CD8-positive, alpha-beta memory T cell (primary cell): ENCODE data around the gene TBCC. TPM values are rescaled to one million over a fixed set of nuclear protein-coding genes. Genes with fewer than 3 reads are reported as not detected.

Source experiments
- CTCF ChIA-PET: fragments of 350-600 bp; sonication (Branson Sonifier 250); formaldehyde crosslinking; loops from one replicate; lab custom pipeline; 2021; ENCODE audit warnings: antibody characterized with exemption; lab: Charles Lee
- POLR2A ChIA-PET: fragments of 350-600 bp; sonication (Branson Sonifier 250); formaldehyde crosslinking; loops from one replicate; lab custom pipeline; 2021; ENCODE audit warnings: antibody characterized with exemption; lab: Charles Lee
- DNase-seq, 5 donors: peaks; one replicate each; pipeline versions ENCODE4 v3.0.0 to v3.0.0-alpha.2; 2020 to 2022; ENCODE audit warnings: mixed read lengths in 1 of 5
- H3K27ac ChIP-seq: one replicate; pipeline ENCODE4 v1.7.0; 2013; ENCODE audit warnings: low read depth, mild to moderate bottlenecking, low read length, moderate library complexity
- H3K27me3 ChIP-seq: 2 replicates; pipeline ENCODE4 v1.7.0; 2013; ENCODE audit warnings: low read length, mild to moderate bottlenecking; ENCODE audit not compliant: insufficient read depth, poor library complexity, severe bottlenecking
- H3K36me3 ChIP-seq: 2 replicates; pipeline ENCODE4 v1.7.0; 2013; ENCODE audit warnings: mild to moderate bottlenecking, low read length, moderate library complexity; ENCODE audit not compliant: insufficient read depth
- H3K4me1 ChIP-seq: 2 replicates; pipeline ENCODE4 v1.7.0; 2013; ENCODE audit warnings: mild to moderate bottlenecking, low read length, moderate library complexity; ENCODE audit not compliant: insufficient read depth
- H3K4me3 ChIP-seq: 2 replicates; pipeline ENCODE4 v1.7.0; 2013; ENCODE audit warnings: mild to moderate bottlenecking, low read length
- H3K9me3 ChIP-seq: 2 replicates; pipeline ENCODE4 v1.7.0; 2013; ENCODE audit warnings: mild to moderate bottlenecking, low read length
- H3K27ac Mint-ChIP-seq, 8 donors: one replicate each; pipeline ENCODE4 v1.8.0; 2020 to 2021; ENCODE audit warnings: mixed read lengths in 8 of 8, mild to moderate bottlenecking in 6 of 8, inconsistent platforms in 3 of 8, moderate library complexity in 3 of 8
- H3K27me3 Mint-ChIP-seq, 2 donors: one replicate each; pipeline ENCODE4 v1.8.0; 2020 to 2021; ENCODE audit warnings: mixed read lengths in 2 of 2, mild to moderate bottlenecking in 1 of 2, moderate library complexity in 1 of 2
- H3K36me3 Mint-ChIP-seq, 3 donors: one replicate each; pipeline ENCODE4 v1.8.0; 2020 to 2021; ENCODE audit warnings: mixed read lengths in 3 of 3, inconsistent platforms in 1 of 3, mild to moderate bottlenecking in 1 of 3
- H3K4me1 Mint-ChIP-seq, 3 donors: one replicate each; pipeline ENCODE4 v1.8.0; 2020 to 2021; ENCODE audit warnings: mixed read lengths in 3 of 3, inconsistent platforms in 1 of 3, mild to moderate bottlenecking in 1 of 3
- H3K4me3 Mint-ChIP-seq, 7 donors: one replicate each; pipeline ENCODE4 v1.8.0; 2020 to 2021; ENCODE audit warnings: mixed read lengths in 7 of 7, mild to moderate bottlenecking in 6 of 7, moderate library complexity in 4 of 7, inconsistent platforms in 2 of 7
- H3K9me3 Mint-ChIP-seq, 5 donors: one replicate each; pipeline ENCODE4 v1.8.0; 2020 to 2022; ENCODE audit warnings: mixed read lengths in 5 of 5, mild to moderate bottlenecking in 3 of 5, moderate library complexity in 2 of 5, inconsistent platforms in 1 of 5
- polyA plus RNA-seq: library from polyadenylated mRNA; unstranded; fragments of 300-500 nt; fragmentation: Illumina TruSeq; gene quantifications from one replicate; pipeline ENCODE4 v1.2.3, GENCODE V29; 2021
- total RNA-seq, 2 experiments: library from RNA; stranded (reverse); gene quantifications; one replicate each; pipeline ENCODE4 v1.2.3, GENCODE V29; 2021

Gene TBCC
- total and polyA plus RNA-seq, 3 experiments from 2014 or later, result 24.4 to 109 (median 26.4) TPM

DNA sequence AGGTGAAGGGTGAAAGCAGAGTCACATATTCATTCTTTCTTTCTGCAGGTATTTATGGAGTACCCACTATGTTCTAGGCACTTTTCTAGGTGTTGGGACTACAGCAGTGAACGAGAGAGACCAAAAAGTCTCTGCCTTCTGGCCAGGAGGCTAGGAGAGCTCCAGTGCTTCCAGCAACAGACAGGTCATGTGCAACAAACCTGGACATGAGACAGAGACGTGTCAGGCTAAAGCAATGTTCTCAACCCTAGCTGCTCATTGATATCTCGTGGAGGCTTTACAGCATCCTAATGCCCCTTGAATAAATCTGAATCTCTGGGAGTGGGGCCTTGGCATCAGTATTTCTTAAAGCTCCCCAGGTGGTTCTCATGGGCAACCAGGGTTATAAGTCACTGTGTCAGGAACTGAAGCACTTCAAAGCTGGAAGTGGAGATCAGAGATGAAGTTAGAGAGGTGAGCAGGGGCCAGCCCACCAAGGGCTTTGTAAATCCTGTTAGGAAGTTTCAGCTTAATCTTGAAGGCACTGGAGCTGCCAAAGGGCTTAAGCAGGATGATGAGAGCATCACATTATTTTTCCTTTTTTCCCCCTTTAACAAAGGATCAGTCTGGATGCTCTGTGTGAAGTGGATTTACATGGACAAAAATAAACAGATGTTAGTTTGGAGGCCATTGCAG, 13.0 kb upstream of the TBCC start:
- H3K36me3 Mint-ChIP-seq, result peaks cover 7 to 27% (median 14%) of the 10 kb centered on the region in 3 donors
- H3K27me3 Mint-ChIP-seq, result peaks cover 0 to 1% of the 10 kb centered on the region in 2 donors
- no peaks in the 10 kb centered on the region for H3K27me3 ChIP-seq
- H3K27ac Mint-ChIP-seq, result peak overlapping the region in 2 of 8 donors; percentile 65 to 68
- no peaks in the 10 kb centered on the region for H3K9me3 Mint-ChIP-seq
- POLR2A ChIA-PET, result interaction anchor here (0.8 to 1.3 kb wide), 2 partner anchors 12 kb away, joined by 3 to 5 read pairs; no protein-coding TSS in a partner anchor
- CTCF ChIA-PET, result interaction anchor here (1.1 to 1.9 kb wide), 2 partner anchors 10 to 22 kb away, joined by 3 to 5 read pairs; no protein-coding TSS in a partner anchor
- DNase-seq, result no peak
- H3K36me3 ChIP-seq, result no peaks in the 10 kb centered on the region
- no peak overlapping the region for H3K4me3 ChIP-seq
- H3K4me1 ChIP-seq, result no peaks in the 10 kb centered on the region
- H3K4me3 Mint-ChIP-seq, result no peak overlapping the region
- no peaks in the 10 kb centered on the region for H3K9me3 ChIP-seq
- H3K4me1 Mint-ChIP-seq, result peaks cover 22 to 41% (median 34%) of the 10 kb centered on the region in 3 donors
- H3K27ac ChIP-seq, result no peak overlapping the region

DNA sequence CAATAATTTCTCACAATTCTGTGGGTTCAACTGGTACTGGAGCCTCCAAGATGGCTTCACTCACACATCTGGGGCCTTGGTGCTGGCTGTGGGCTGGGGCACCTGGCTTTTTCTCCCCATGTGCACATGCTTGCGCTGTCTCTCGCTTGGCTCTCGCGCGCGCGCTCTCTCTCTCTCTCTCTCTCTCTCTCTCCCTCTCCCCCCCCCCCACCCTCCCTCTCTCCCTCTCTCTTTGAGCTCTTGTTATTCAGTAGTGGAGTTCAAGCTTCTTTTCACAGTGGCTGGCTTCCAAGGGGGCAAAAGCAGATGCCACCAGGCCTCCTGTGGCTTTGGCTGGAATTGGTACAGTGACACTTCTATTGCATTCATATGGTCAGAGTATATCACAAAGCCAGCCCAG, 10.8 kb upstream of the TBCC start:
- no peak overlapping the region for H3K4me3 Mint-ChIP-seq
- H3K27me3 ChIP-seq, result no peaks in the 10 kb centered on the region
- peaks cover 10 to 30% (median 12%) of the 10 kb centered on the region in 3 donors for H3K36me3 Mint-ChIP-seq
- H3K27me3 Mint-ChIP-seq, result no peaks in the 10 kb centered on the region
- H3K27ac ChIP-seq, result no peak overlapping the region
- no peaks in the 10 kb centered on the region for H3K9me3 ChIP-seq
- no peaks in the 10 kb centered on the region for H3K4me1 ChIP-seq
- peaks cover 25 to 45% (median 42%) of the 10 kb centered on the region in 3 donors for H3K4me1 Mint-ChIP-seq
- ChIA-PET CTCF (interaction anchor here (0.9 to 1.6 kb wide), 2 partner anchors 12 to 13 kb away, joined by 3 read pairs; no protein-coding TSS in a partner anchor), POLR2A (interaction anchor here (1.2 kb wide), 1 partner anchor 11 kb away, joined by 3 read pairs; the partner anchor contains the start of gene TBCC)
- H3K27ac Mint-ChIP-seq, result peak overlapping the region in 1 of 8 donors; percentile 47
- no peaks in the 10 kb centered on the region for H3K36me3 ChIP-seq
- DNase-seq, result no peak
- H3K9me3 Mint-ChIP-seq, result no peaks in the 10 kb centered on the region
- H3K4me3 ChIP-seq, result no peak overlapping the region

DNA sequence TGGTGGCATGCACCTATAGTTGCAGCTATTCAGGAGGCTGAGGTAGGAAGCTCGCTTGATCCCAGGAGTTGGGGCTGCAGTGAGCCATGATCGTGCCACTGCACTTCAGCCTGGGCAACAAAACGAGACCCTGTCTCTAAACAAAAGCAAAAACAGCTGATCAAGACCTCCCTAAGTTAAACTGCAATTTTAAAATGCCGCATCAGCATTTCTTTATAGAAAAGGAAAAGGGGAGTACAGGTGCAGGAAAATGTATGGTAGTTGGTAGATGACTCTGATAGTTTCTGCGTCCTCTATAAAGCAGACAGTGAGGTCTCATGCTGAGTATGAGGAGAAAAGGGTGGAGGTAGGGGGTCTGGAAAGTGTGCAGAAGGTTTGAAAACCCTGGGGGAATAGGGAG, 8.9 kb upstream of the TBCC start:
- H3K27ac Mint-ChIP-seq, result peak overlapping the region in 3 of 8 donors; percentile 22 to 77 (median 29)
- ChIA-PET POLR2A (no interaction called here), CTCF (no interaction called here)
- H3K36me3 Mint-ChIP-seq, result peaks cover 10 to 25% (median 12%) of the 10 kb centered on the region in 3 donors
- no peaks in the 10 kb centered on the region for H3K27me3 ChIP-seq
- H3K27me3 Mint-ChIP-seq, result no peaks in the 10 kb centered on the region
- H3K4me1 ChIP-seq, result no peaks in the 10 kb centered on the region
- no peak overlapping the region for H3K27ac ChIP-seq
- H3K4me1 Mint-ChIP-seq, result peaks cover 25 to 51% (median 49%) of the 10 kb centered on the region in 3 donors
- H3K4me3 ChIP-seq, result no peak overlapping the region
- no peaks in the 10 kb centered on the region for H3K9me3 Mint-ChIP-seq
- DNase-seq, result no peak
- no peaks in the 10 kb centered on the region for H3K9me3 ChIP-seq
- no peaks in the 10 kb centered on the region for H3K36me3 ChIP-seq
- no peak overlapping the region for H3K4me3 Mint-ChIP-seq

DNA sequence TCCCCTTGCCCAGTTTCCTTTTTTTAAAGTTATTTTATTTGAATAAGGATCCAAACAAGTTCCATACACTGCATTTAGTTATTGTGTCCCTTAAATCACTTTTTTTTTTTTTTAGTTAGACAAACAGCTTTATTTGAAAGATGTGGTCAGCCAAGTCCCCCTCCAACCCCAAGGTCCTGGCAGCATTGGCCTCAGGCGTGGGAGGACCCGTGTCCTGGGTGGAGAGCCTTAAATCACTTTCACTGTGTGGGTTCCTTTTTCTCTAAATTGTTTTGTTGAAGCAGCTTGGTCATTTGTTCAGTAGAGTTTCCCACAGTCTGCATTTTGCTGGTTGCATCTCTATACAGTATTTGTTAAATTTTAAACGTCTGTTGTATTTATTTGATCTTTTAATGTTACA, 5.2 kb upstream of the TBCC start:
- Histone ChIP-seq H3K4me3 (no peak overlapping the region), H3K9me3 (no peaks in the 10 kb centered on the region), H3K36me3 (no peaks in the 10 kb centered on the region), H3K4me1 (peaks cover 21% of the 10 kb centered on the region), H3K27me3 (no peaks in the 10 kb centered on the region), H3K27ac (no peak overlapping the region)
- ChIA-PET POLR2A (interaction anchor here (0.7 kb wide), 1 partner anchor 58 kb away, joined by 3 read pairs; no protein-coding TSS in a partner anchor), CTCF (interaction anchor here (0.9 kb wide), 1 partner anchor 18 kb away, joined by 4 read pairs; no protein-coding TSS in a partner anchor)
- no peak for DNase-seq
- no peaks in the 10 kb centered on the region for H3K9me3 Mint-ChIP-seq
- H3K36me3 Mint-ChIP-seq, result peaks cover 4 to 20% (median 5%) of the 10 kb centered on the region in 3 donors
- H3K27ac Mint-ChIP-seq, result no peak overlapping the region
- no peaks in the 10 kb centered on the region for H3K27me3 Mint-ChIP-seq
- no peak overlapping the region for H3K4me3 Mint-ChIP-seq
- peaks cover 26 to 47% (median 47%) of the 10 kb centered on the region in 3 donors for H3K4me1 Mint-ChIP-seq

DNA sequence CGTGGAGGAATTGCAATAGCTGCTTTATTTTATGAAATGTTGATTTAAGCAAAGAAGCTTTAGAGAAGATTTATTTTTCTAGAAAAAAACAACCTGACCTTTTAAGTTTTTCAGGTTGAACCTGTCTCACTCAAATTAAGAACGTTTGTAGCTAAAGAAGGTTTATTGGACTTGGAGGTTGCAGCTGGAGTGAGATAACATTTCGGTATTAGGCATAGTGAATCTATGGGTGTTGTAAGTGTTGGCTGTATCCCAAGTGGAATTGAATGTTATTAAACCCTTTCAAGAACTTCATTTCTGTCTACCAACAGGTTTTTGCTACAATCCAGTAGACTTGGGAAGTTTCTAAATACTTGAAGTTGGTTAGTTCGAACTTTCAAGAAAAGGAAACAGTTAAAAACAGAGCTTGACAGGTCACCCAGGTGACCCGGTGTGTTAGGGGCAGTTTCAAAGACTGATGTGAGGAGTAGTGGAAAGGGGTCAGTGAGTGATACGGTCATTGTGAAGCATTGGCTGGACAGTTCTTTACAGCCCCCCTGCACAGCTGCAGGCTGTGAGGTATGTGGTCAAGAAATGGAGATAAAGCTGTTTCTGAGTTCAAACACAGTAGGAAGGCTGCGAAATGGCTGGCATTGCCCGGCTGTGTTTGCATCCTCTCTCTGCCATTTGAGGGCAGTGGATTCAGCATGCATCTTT, 2.4 kb upstream of the TBCC start:
- DNase-seq, result no peak
- Mint-ChIP-seq H3K9me3 (peaks cover 3 to 8% (median 4%) of the 10 kb centered on the region in 5 donors), H3K36me3 (peaks cover 3 to 23% (median 6%) of the 10 kb centered on the region in 3 donors), H3K4me1 (peaks cover 25 to 50% (median 50%) of the 10 kb centered on the region in 3 donors), H3K27me3 (no peaks in the 10 kb centered on the region), H3K4me3 (peak overlapping the region; percentile 93 to 100 (median 100)), H3K27ac (peak overlapping the region; percentile 61 to 100 (median 92))
- H3K9me3 ChIP-seq, result no peaks in the 10 kb centered on the region
- no peak overlapping the region for H3K4me3 ChIP-seq
- ChIA-PET CTCF (interaction anchor here (0.6 to 5.4 kb wide), 7 partner anchors 11 to 67 kb away, joined by 3 to 65 read pairs (median 5); partner anchors contain the start of gene BICRAL), POLR2A (interaction anchor here (0.6 to 6.6 kb wide), 14 partner anchors 10 to 185 kb away, joined by 3 to 415 read pairs (median 4); partner anchors contain the start of genes BICRAL, RPL7L1 and UBR2)
- H3K36me3 ChIP-seq, result no peaks in the 10 kb centered on the region
- H3K4me1 ChIP-seq, result peaks cover 33% of the 10 kb centered on the region
- no peaks in the 10 kb centered on the region for H3K27me3 ChIP-seq
- no peak overlapping the region for H3K27ac ChIP-seq

DNA sequence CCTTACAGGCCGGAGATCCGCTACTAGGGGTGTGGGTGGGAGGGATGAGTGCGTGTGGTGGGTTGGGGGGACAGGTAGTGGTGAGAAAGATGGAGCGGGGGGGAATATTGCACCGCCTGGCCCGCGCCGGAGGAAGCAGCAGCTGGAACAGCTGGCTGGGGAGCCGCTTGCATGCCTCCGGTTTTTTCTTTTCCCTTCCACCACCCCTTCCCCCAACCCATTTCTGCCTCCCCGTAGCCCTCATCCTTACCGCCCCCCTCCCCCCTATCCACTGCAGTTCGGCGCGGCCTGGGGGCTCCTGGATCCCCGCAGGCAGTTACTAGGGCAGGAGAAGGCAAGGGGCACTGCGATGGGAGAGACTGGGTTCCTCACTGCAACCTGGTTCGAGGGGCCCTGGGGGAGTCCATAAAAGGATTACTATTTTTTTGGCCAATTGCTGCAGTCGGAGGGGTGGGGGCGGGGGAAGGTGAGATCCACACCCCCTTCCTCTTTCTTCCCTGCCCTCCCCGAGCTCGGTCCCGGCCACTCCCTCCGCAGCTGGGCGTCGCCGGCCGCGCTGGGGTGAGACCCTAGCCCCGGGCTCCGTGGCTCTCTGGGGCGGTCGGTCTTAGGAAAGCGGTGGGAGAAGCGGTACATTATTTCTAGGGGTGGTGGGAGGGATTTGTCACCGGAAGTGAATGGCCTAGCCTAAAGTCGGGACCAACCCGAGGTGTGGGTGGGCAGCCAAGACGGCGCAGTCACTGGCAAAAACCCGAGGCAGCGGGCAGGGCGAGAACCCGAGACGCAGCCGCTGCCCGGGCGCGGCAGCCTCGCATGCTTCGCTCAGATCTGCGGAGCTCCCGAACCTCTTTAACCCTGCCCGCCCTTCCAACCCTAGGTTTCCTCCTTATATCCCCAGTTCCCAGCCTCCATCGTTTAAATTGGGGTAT, 824 bp upstream of the TBCC start:
- ChIA-PET CTCF (interaction anchor here (0.8 to 5.4 kb wide), 15 partner anchors 15 to 396 kb away, joined by 3 to 65 read pairs (median 5); partner anchors contain the start of genes BICRAL and RPL7L1), POLR2A (interaction anchor here (0.5 to 6.6 kb wide), 29 partner anchors 10 to 867 kb away, joined by 3 to 415 read pairs (median 5); partner anchors contain the start of genes BICRAL, CNPY3, PEX6 and PPP2R5D)
- H3K27me3 ChIP-seq, result no peaks in the 10 kb centered on the region
- H3K36me3 ChIP-seq, result no peaks in the 10 kb centered on the region
- peak overlapping the region; percentile 93 for H3K4me3 ChIP-seq
- Mint-ChIP-seq H3K9me3 (peaks cover 3 to 18% (median 11%) of the 10 kb centered on the region in 5 donors), H3K4me3 (peak overlapping the region; percentile 93 to 100 (median 100)), H3K4me1 (peaks cover 26 to 52% (median 45%) of the 10 kb centered on the region in 3 donors), H3K27me3 (no peaks in the 10 kb centered on the region), H3K36me3 (peaks cover 3 to 23% (median 3%) of the 10 kb centered on the region in 3 donors), H3K27ac (peak overlapping the region; percentile 90 to 100 (median 98))
- DNase-seq, result peak; percentile 70 to 90 (median 83)
- H3K4me1 ChIP-seq, result peaks cover 33% of the 10 kb centered on the region
- no peaks in the 10 kb centered on the region for H3K9me3 ChIP-seq
- peak overlapping the region; percentile 97 for H3K27ac ChIP-seq
